ENCODE data around the gene CACHD1.

CACHD1 gene

GRCh38 chr1:64494659-64495058, 24.7 kb downstream of the CACHD1 start:
- no peak for DNase-seq
- Histone ChIP-seq H3K4ac (ENCODE audit: low read depth, low read length) (no peak overlapping the region), H3K79me2 (ENCODE audit: control insufficient read depth, insufficient read depth, low read length, poor library complexity) (no peaks in the 10 kb centered on the region), H3K27me3 (ENCODE audit: insufficient read depth, low read length) (no peaks in the 10 kb centered on the region), H3K4me2 (ENCODE audit: low read length) (no peak overlapping the region), H2AK5ac (ENCODE audit: low read length) (no peak overlapping the region), H3K79me1 (ENCODE audit: low read length) (no peaks in the 10 kb centered on the region), H4K12ac (ENCODE audit: low read depth, low read length) (no peak overlapping the region), H3K23ac (ENCODE audit: low read length) (no peak overlapping the region), H3K4me1 (ENCODE audit: control insufficient read depth in 1 of 2, insufficient read depth in 2 of 2, low read length in 2 of 2) (no peaks in the 10 kb centered on the region), H2BK12ac (ENCODE audit: low read length) (no peak overlapping the region), H3K36me3 (ENCODE audit: control insufficient read depth in 1 of 2, insufficient read depth in 2 of 2, low read length in 2 of 2) (no peaks in the 10 kb centered on the region), H2AFZ (ENCODE audit: insufficient read depth, low read length, poor library complexity) (no peak overlapping the region), H3K9me3 (ENCODE audit: insufficient read depth, low read depth, low read length) (no peaks in the 10 kb centered on the region), H3K27ac (ENCODE audit: low read depth, low read length) (no peak overlapping the region), H3K4me3 (ENCODE audit: low read depth, low read length) (no peak overlapping the region), H4K91ac (ENCODE audit: low read depth, low read length) (no peak overlapping the region), H2BK5ac (ENCODE audit: low read depth, low read length, poor library complexity) (no peak overlapping the region), H2BK120ac (ENCODE audit: insufficient read depth, low read length, poor library complexity) (no peak overlapping the region), H4K8ac (ENCODE audit: low read depth, low read length) (no peak overlapping the region), H3K9ac (ENCODE audit: low read length) (no peak overlapping the region), H3K18ac (ENCODE audit: low read length) (no peak overlapping the region), H3K14ac (ENCODE audit: low read length) (no peak overlapping the region)
- WGBS (ENCODE audit: extremely low coverage, insufficient coverage, insufficient read length): no CpG with 5 or more reads among the region's 2 CpGs

- H2BK5ac ChIP-seq (ENCODE audit: low read depth, low read length, poor library complexity): no peak overlapping the region
- peaks cover 1% of the 10 kb centered on the region for H3K9me3 ChIP-seq (ENCODE audit: insufficient read depth, low read depth, low read length)
- no peak overlapping the region for H3K4me2 ChIP-seq (ENCODE audit: low read length)
- no peaks in the 10 kb centered on the region for H3K36me3 ChIP-seq (ENCODE audit: control insufficient read depth in 1 of 2, insufficient read depth in 2 of 2, low read length in 2 of 2)
- no peak overlapping the region for H3K18ac ChIP-seq (ENCODE audit: low read length)
- H2AK5ac ChIP-seq (ENCODE audit: low read length): no peak overlapping the region
- no peak overlapping the region for H2BK120ac ChIP-seq (ENCODE audit: insufficient read depth, low read length, poor library complexity)
- no peak overlapping the region for H3K14ac ChIP-seq (ENCODE audit: low read length)
- H3K79me2 ChIP-seq (ENCODE audit: control insufficient read depth, insufficient read depth, low read length, poor library complexity): no peaks in the 10 kb centered on the region
- DNase-seq: no peak
- no peak overlapping the region for H2BK12ac ChIP-seq (ENCODE audit: low read length)
- H4K12ac ChIP-seq (ENCODE audit: low read depth, low read length): no peak overlapping the region
- H3K4ac ChIP-seq (ENCODE audit: low read depth, low read length): no peak overlapping the region
- H3K79me1 ChIP-seq (ENCODE audit: low read length): no peaks in the 10 kb centered on the region
- H3K4me3 ChIP-seq (ENCODE audit: low read depth, low read length): no peak overlapping the region
- no peak overlapping the region for H3K9ac ChIP-seq (ENCODE audit: low read length)
- no peak overlapping the region for H3K23ac ChIP-seq (ENCODE audit: low read length)
- no peaks in the 10 kb centered on the region for H3K4me1 ChIP-seq (ENCODE audit: control insufficient read depth in 1 of 2, insufficient read depth in 2 of 2, low read length in 2 of 2)
- H3K27me3 ChIP-seq (ENCODE audit: insufficient read depth, low read length): no peaks in the 10 kb centered on the region
- WGBS (ENCODE audit: extremely low coverage, insufficient coverage, insufficient read length): no CpG with 5 or more reads among the region's 1 CpG
- H2AFZ ChIP-seq (ENCODE audit: insufficient read depth, low read length, poor library complexity): no peak overlapping the region
- no peak overlapping the region for H3K27ac ChIP-seq (ENCODE audit: low read depth, low read length)
- no peak overlapping the region for H4K91ac ChIP-seq (ENCODE audit: low read depth, low read length)
- H4K8ac ChIP-seq (ENCODE audit: low read depth, low read length): no peak overlapping the region
Measured at GRCh38 chr1:64495878-64496277, 25.9 kb downstream of the CACHD1 start.

GRCh38 chr1:64496606-64497005, 26.7 kb downstream of the CACHD1 start:
- Histone ChIP-seq H2BK12ac (ENCODE audit: low read length) (no peak overlapping the region), H3K9ac (ENCODE audit: low read length) (no peak overlapping the region), H3K4me3 (ENCODE audit: low read depth, low read length) (no peak overlapping the region), H2BK120ac (ENCODE audit: insufficient read depth, low read length, poor library complexity) (no peak overlapping the region), H3K23ac (ENCODE audit: low read length) (no peak overlapping the region), H2AK5ac (ENCODE audit: low read length) (no peak overlapping the region), H4K8ac (ENCODE audit: low read depth, low read length) (no peak overlapping the region), H3K4me2 (ENCODE audit: low read length) (no peak overlapping the region), H3K14ac (ENCODE audit: low read length) (no peak overlapping the region), H3K4me1 (ENCODE audit: control insufficient read depth in 1 of 2, insufficient read depth in 2 of 2, low read length in 2 of 2) (no peaks in the 10 kb centered on the region), H3K18ac (ENCODE audit: low read length) (no peak overlapping the region), H3K36me3 (ENCODE audit: control insufficient read depth in 1 of 2, insufficient read depth in 2 of 2, low read length in 2 of 2) (no peaks in the 10 kb centered on the region), H3K27ac (ENCODE audit: low read depth, low read length) (no peak overlapping the region), H2BK5ac (ENCODE audit: low read depth, low read length, poor library complexity) (no peak overlapping the region), H3K79me2 (ENCODE audit: control insufficient read depth, insufficient read depth, low read length, poor library complexity) (no peaks in the 10 kb centered on the region), H2AFZ (ENCODE audit: insufficient read depth, low read length, poor library complexity) (no peak overlapping the region), H3K79me1 (ENCODE audit: low read length) (no peaks in the 10 kb centered on the region), H4K12ac (ENCODE audit: low read depth, low read length) (no peak overlapping the region), H3K9me3 (ENCODE audit: insufficient read depth, low read depth, low read length) (peaks cover 1% of the 10 kb centered on the region), H3K4ac (ENCODE audit: low read depth, low read length) (no peak overlapping the region), H3K27me3 (ENCODE audit: insufficient read depth, low read length) (no peaks in the 10 kb centered on the region), H4K91ac (ENCODE audit: low read depth, low read length) (no peak overlapping the region)
- no peak for DNase-seq
- no CpG with 5 or more reads among the region's 4 CpGs for WGBS (ENCODE audit: extremely low coverage, insufficient coverage, insufficient read length)

GRCh38 chr1:64497088-64497883, 27.4 kb downstream of the CACHD1 start:
- Histone ChIP-seq H4K8ac (ENCODE audit: low read depth, low read length) (no peak overlapping the region), H3K27me3 (ENCODE audit: insufficient read depth, low read length) (no peaks in the 10 kb centered on the region), H4K91ac (ENCODE audit: low read depth, low read length) (no peak overlapping the region), H3K4me1 (ENCODE audit: control insufficient read depth in 1 of 2, insufficient read depth in 2 of 2, low read length in 2 of 2) (no peaks in the 10 kb centered on the region), H3K79me1 (ENCODE audit: low read length) (no peaks in the 10 kb centered on the region), H3K4me2 (ENCODE audit: low read length) (no peak overlapping the region), H3K9me3 (ENCODE audit: insufficient read depth, low read depth, low read length) (peaks cover 1% of the 10 kb centered on the region), H3K4me3 (ENCODE audit: low read depth, low read length) (no peak overlapping the region), H3K4ac (ENCODE audit: low read depth, low read length) (no peak overlapping the region), H3K18ac (ENCODE audit: low read length) (no peak overlapping the region), H3K27ac (ENCODE audit: low read depth, low read length) (no peak overlapping the region), H3K14ac (ENCODE audit: low read length) (no peak overlapping the region), H2BK120ac (ENCODE audit: insufficient read depth, low read length, poor library complexity) (no peak overlapping the region), H4K12ac (ENCODE audit: low read depth, low read length) (no peak overlapping the region), H2BK12ac (ENCODE audit: low read length) (no peak overlapping the region), H3K36me3 (ENCODE audit: control insufficient read depth in 1 of 2, insufficient read depth in 2 of 2, low read length in 2 of 2) (no peaks in the 10 kb centered on the region), H3K9ac (ENCODE audit: low read length) (no peak overlapping the region), H3K79me2 (ENCODE audit: control insufficient read depth, insufficient read depth, low read length, poor library complexity) (no peaks in the 10 kb centered on the region), H3K23ac (ENCODE audit: low read length) (no peak overlapping the region), H2BK5ac (ENCODE audit: low read depth, low read length, poor library complexity) (no peak overlapping the region), H2AK5ac (ENCODE audit: low read length) (no peak overlapping the region), H2AFZ (ENCODE audit: insufficient read depth, low read length, poor library complexity) (no peak overlapping the region)
- WGBS (ENCODE audit: extremely low coverage, insufficient coverage, insufficient read length): no CpG with 5 or more reads among the region's 4 CpGs
- no peak for DNase-seq

All from trophoblast cell (in vitro differentiated cells and primary cell).